ENCODE measurements around the gene ELMO1.

The ELMO1 gene

DNA sequence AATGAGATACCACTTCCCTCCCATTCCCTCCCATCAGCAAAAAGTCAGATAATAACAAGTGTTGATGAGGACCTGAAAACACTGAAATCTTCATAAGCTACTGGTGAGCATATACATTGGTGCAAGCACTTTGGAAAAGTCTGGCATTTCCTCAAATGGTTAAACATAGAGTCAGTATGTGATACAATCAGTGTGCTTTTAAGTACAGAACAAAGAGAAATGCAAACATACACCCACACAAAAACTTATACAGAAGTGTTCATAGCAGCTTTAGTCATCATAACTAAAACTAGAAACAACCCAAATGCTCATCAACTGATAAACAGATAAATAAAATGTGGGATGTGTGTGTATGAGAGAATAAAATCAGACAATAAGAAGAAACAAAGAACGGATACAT is 261.9 kb downstream of the ELMO1 start:
- no peak overlapping the region for H3K4me3 ChIP-seq
- no peak for DNase-seq (ENCODE audit: low spot score)
- TF ChIP-seq CTCF (IDR thresholded peaks at IDR 0.05) = no peak
- no peak overlapping the region for H3K27ac ChIP-seq

GRCh38 chr7:37181550-37181932 is 267.1 kb downstream of the ELMO1 start:
- Histone ChIP-seq H3K27ac (no peak overlapping the region), H3K4me3 (no peak overlapping the region)
- DNase-seq (ENCODE audit: low spot score) = no peak
- no peak for TF ChIP-seq CTCF (IDR thresholded peaks at IDR 0.05)

DNA sequence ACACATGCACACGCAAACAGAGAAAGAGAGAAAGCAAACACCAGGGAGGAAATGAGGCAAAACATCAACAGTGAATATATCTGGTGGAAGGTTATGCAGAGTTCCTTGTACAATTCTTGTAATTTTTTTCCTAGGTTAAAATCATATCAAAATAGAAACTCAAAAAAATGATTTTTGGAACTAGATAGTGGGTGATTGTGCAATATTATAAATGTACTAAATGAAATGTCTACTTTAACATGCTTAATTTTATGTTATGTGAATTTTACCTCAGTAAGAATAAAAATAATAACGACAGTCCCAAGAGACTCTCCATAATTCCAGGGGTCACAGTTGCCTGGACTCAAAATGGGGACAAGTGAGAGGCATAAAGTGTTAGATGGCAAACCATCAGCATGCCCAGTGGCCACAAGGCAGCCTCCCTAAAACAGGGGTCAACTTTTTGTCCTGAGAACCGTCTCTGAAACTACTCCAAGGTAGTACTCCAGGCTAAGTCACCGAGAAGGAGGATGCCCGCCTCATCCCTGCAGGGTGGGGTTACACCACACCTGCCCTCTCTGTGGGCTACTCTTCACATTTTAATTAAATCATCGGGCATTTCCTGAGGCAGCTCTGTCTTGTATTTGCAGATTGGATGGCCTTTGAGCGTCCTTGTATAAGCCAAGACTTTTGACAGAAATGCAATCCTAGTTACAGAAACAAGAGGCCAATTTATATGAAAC is 267.7 kb downstream of the ELMO1 start:
- no peak for TF ChIP-seq CTCF (IDR thresholded peaks at IDR 0.05)
- Histone ChIP-seq H3K4me3 (no peak overlapping the region), H3K27ac (no peak overlapping the region)
- DNase-seq (ENCODE audit: low spot score) = no peak

DNA sequence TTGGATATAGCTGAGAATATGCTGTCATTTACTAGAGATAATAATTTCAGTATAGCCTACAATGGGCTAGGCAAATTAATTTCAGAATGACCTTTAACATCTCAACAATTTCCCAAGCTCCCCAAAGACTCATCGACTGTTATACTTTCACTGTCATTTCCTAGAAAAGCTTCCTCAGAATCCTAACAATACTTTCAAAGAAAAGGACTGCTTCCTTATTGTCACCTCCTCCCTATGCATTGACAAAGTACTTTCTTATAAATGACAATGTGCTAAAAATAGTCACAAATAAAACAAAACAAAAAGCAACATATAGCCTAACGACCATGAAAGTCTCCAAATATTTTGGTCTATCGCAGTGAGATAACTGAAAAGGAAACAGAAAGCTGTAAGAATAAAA is 272.6 kb downstream of the ELMO1 start:
- Histone ChIP-seq H3K27ac (no peak overlapping the region), H3K4me3 (no peak overlapping the region)
- no peak for DNase-seq (ENCODE audit: low spot score)
- TF ChIP-seq CTCF (IDR thresholded peaks at IDR 0.05) = no peak

DNA sequence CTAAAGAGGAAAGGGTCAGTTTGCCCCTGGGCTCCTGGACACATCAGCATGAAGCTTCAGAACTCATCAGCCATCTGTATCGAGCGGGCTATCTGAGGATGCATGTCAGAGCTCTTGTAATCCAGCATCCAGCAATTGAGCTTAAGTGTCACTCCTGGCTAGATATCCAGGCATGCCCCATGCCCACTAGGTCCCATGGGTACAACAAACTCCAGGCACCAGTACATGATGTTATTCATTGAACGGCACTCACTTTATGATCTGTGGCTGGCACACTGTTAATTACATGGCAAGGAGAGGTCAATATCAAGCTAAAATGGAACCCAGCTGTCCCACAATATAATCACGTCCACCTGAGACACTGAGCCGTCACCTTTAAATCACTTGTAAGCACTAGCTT is 274.2 kb downstream of the ELMO1 start:
- Histone ChIP-seq H3K27ac (no peak overlapping the region), H3K4me3 (no peak overlapping the region)
- DNase-seq (ENCODE audit: low spot score) = no peak
- TF ChIP-seq CTCF (IDR thresholded peaks at IDR 0.05) = no peak

- no peak overlapping the region for H3K4me3 ChIP-seq
- no peak for DNase-seq (ENCODE audit: low spot score)
Measured at GRCh38 chr7:37173670-37174069, 275.0 kb downstream of the ELMO1 start.

More at GRCh38 chr7:37173670-37174069, 275.0 kb downstream of the ELMO1 start:
- no peak for TF ChIP-seq CTCF (IDR thresholded peaks at IDR 0.05)
- no peak overlapping the region for H3K27ac ChIP-seq
